MM.1S (cell line): Measurements from ENCODE around the gene CELF3.

ENCODE experiments used
- CTCF ChIP-seq: fragments of 300-600 bp; sonication (generic); IDR thresholded peaks from 2 replicates; pipeline ENCODE4 v1.5.1; 2016; ENCODE audit warnings: antibody characterized with exemption, low read length, mixed read lengths
- EZH2phosphoT487 ChIP-seq: fragments of 300-600 bp; sonication (generic); IDR thresholded peaks from 2 replicates; pipeline ENCODE4 v1.6.1; 2018; ENCODE audit warnings: antibody characterized with exemption, low read length

GRCh38 chr1:151710187-151710840 lies 6.3 kb downstream of the CELF3 start:
- TF ChIP-seq EZH2phosphoT487 (no peak), CTCF (no peak)
